Lower leg skin (tissue), 3 donors: Measurements from ENCODE around the gene TPH2.

Source experiments
- CTCF ChIP-seq, 3 donors: fragments of 450-650 bp; IDR thresholded peaks; one replicate each; pipeline ENCODE4 v1.5.1; 2016; ENCODE audit warnings: antibody characterized with exemption in 3 of 3, mild to moderate bottlenecking in 3 of 3, moderate library complexity in 2 of 3
- POLR2A ChIP-seq, 2 donors: fragments of 450-650 bp; IDR thresholded peaks; one replicate each; pipeline ENCODE4 v1.6.1; 2016 to 2017; ENCODE audit warnings: antibody characterized with exemption in 2 of 2, mild to moderate bottlenecking in 1 of 2, moderate library complexity in 1 of 2

GRCh38 chr12:72006766-72007165 is 68.1 kb downstream of the TPH2 start:
- no peak for TF ChIP-seq CTCF (IDR thresholded peaks at IDR 0.05)
- TF ChIP-seq POLR2A (IDR thresholded peaks at IDR 0.05) = no peak
